NB4 (cell line): Measurements from ENCODE around the gene UBR2.

Source experiments
- POLR2A ChIP-seq: IDR thresholded peaks from 2 replicates; pipeline ENCODE4 v1.6.1; 2011; ENCODE audit warnings: mild to moderate bottlenecking; ENCODE audit not compliant: insufficient read length; ENCODE audit errors: extremely low read depth
- TF ChIP-seq, protein P1 (sequence below): IDR thresholded peaks from one replicate; pipeline ENCODE4 v1.5.1; 2012; ENCODE audit warnings: low read depth, low read length

GRCh38 chr6:42722497-42722896, 158.7 kb downstream of the UBR2 start, which contains the start of gene PRPH2:
- TF ChIP-seq, protein P1, sequence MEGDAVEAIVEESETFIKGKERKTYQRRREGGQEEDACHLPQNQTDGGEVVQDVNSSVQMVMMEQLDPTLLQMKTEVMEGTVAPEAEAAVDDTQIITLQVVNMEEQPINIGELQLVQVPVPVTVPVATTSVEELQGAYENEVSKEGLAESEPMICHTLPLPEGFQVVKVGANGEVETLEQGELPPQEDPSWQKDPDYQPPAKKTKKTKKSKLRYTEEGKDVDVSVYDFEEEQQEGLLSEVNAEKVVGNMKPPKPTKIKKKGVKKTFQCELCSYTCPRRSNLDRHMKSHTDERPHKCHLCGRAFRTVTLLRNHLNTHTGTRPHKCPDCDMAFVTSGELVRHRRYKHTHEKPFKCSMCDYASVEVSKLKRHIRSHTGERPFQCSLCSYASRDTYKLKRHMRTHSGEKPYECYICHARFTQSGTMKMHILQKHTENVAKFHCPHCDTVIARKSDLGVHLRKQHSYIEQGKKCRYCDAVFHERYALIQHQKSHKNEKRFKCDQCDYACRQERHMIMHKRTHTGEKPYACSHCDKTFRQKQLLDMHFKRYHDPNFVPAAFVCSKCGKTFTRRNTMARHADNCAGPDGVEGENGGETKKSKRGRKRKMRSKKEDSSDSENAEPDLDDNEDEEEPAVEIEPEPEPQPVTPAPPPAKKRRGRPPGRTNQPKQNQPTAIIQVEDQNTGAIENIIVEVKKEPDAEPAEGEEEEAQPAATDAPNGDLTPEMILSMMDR, result no peak
- no peak for TF ChIP-seq POLR2A
